T-helper 9 cell (primary cell): Measurements from ENCODE around the gene P2RY6.

Experiments
- DNase-seq: peaks from one replicate; pipeline ENCODE4 v3.0.0-alpha.2; 2020

Gene P2RY6

GRCh38 chr11:73320763-73321603 is 48.8 kb downstream of the P2RY6 start:
- DNase-seq, result no peak

- no peak for DNase-seq
These were observed 49.7 kb downstream of the P2RY6 start for GRCh38 chr11:73321604-73322381.

GRCh38 chr11:73322382-73323306 is 50.5 kb downstream of the P2RY6 start:
- no peak for DNase-seq

GRCh38 chr11:73323464-73323863 is 51.3 kb downstream of the P2RY6 start:
- no peak for DNase-seq

GRCh38 chr11:73324116-73324515 is 52.0 kb downstream of the P2RY6 start:
- no peak for DNase-seq

GRCh38 chr11:73324665-73325035 is 52.5 kb downstream of the P2RY6 start:
- DNase-seq, result no peak

GRCh38 chr11:73325036-73325981 is 53.2 kb downstream of the P2RY6 start:
- no peak for DNase-seq

- no peak for DNase-seq
These were observed 55.0 kb downstream of the P2RY6 start for GRCh38 chr11:73326929-73327811.

- no peak for DNase-seq
These were observed 55.8 kb downstream of the P2RY6 start for GRCh38 chr11:73327812-73328364.

- no peak for DNase-seq
These were observed 58.5 kb downstream of the P2RY6 start for GRCh38 chr11:73330569-73331093.

GRCh38 chr11:73331138-73331916 is 59.2 kb downstream of the P2RY6 start:
- no peak for DNase-seq

- DNase-seq, result no peak
These were observed 61.0 kb downstream of the P2RY6 start for GRCh38 chr11:73333173-73333572.

GRCh38 chr11:73333640-73334383 is 61.7 kb downstream of the P2RY6 start:
- DNase-seq, result no peak

- no peak for DNase-seq
These were observed 62.5 kb downstream of the P2RY6 start for GRCh38 chr11:73334384-73335203.

- DNase-seq, result peak; percentile 82
These were observed 63.2 kb downstream of the P2RY6 start for GRCh38 chr11:73335204-73335923.

- DNase-seq, result no peak
These were observed 65.7 kb downstream of the P2RY6 start for GRCh38 chr11:73337846-73338245.

- no peak for DNase-seq
These were observed 66.1 kb downstream of the P2RY6 start for GRCh38 chr11:73338279-73338678.
